Upper lobe of left lung (tissue), 6 donors: ENCODE measurements around the gene ONECUT1. TPM values are rescaled to one million over a fixed set of nuclear protein-coding genes. Genes with fewer than 3 reads are reported as not detected.

Experiments
- ATAC-seq, 2 donors: fragments of 200-7000 bp; cut with Tn5 transposase; one replicate each; pipeline ENCODE4 v1.9.1; 2022; ENCODE audit warnings: mild to moderate bottlenecking in 2 of 2, moderate library complexity in 2 of 2; ENCODE audit not compliant: low FRiP score in 2 of 2
- DNase-seq, 2 donors: peaks; one replicate each; pipeline ENCODE4 v3.0.0-alpha.2; 2019 to 2020
- H3K27ac ChIP-seq, 4 donors: fragments of 200-600 bp; sonication (generic); one replicate each; pipeline ENCODE4 v1.5.1; 2016 to 2019
- H3K27me3 ChIP-seq, 4 donors: fragments of 200-600 bp; sonication (generic); one replicate each; pipeline ENCODE4 v1.5.1; 2017 to 2019
- H3K36me3 ChIP-seq, 4 donors: fragments of 200-600 bp; sonication (generic); one replicate each; pipeline ENCODE4 v1.5.1; 2016 to 2019
- H3K4me1 ChIP-seq, 4 donors: fragments of 200-600 bp; sonication (generic); one replicate each; pipeline ENCODE4 v1.5.1; 2018 to 2019
- H3K4me3 ChIP-seq, 4 donors: fragments of 200-600 bp; sonication (generic); one replicate each; pipeline ENCODE4 v1.5.1; 2017 to 2019; ENCODE audit warnings: mild to moderate bottlenecking in 2 of 4, moderate library complexity in 1 of 4
- H3K9me3 ChIP-seq, 4 donors: fragments of 200-600 bp; sonication (generic); one replicate each; pipeline ENCODE4 v1.5.1; 2018 to 2019
- CTCF ChIP-seq, 6 experiments: fragments of 450-650 bp in 4 of 6; fragments of 200-600 bp in 2 of 6; sonication (generic) in 2 of 6; IDR thresholded peaks; one replicate each; pipeline ENCODE4 v1.5.1; 2016 to 2019; ENCODE audit warnings: antibody characterized with exemption in 6 of 6
- EP300 ChIP-seq, 4 donors: sonication (generic); formaldehyde crosslinking; IDR thresholded peaks; one replicate each; pipeline ENCODE4 v1.5.1; 2017; ENCODE audit warnings: antibody characterized with exemption in 4 of 4, control low read depth in 2 of 4
- POLR2A ChIP-seq, 4 donors: fragments of 450-650 bp; IDR thresholded peaks; one replicate each; pipeline ENCODE4 v1.5.1; 2016 to 2017; ENCODE audit warnings: antibody characterized with exemption in 4 of 4, mild to moderate bottlenecking in 2 of 4
- POLR2AphosphoS5 ChIP-seq, 2 donors: sonication (generic); formaldehyde crosslinking; IDR thresholded peaks; one replicate each; pipeline ENCODE4 v1.5.1; 2017; ENCODE audit warnings: antibody characterized with exemption in 2 of 2
- WGBS, 2 donors: methylation state at CpG; one replicate each; pipeline ENCODE4 v1.1.5; 2017 to 2018; 5-methylcytosine and 5-hydroxymethylcytosine counted together
- total RNA-seq, 6 donors: library from RNA; depleted of rRNA in 4 of 6; stranded (reverse); fragments of >200 nt in 4 of 6; gene quantifications; one replicate each; pipeline versions ENCODE4 v1.1.0 to v1.2.1, GENCODE V29; 2016 to 2021
- donor health status: DM: no; HTN: no; CAD: no; lungs with moderate emphysema.
- donor health status: DM: no; HTN: yes; CAD: no; lungs with severe emphysema.

ONECUT1 gene
- total RNA-seq, 6 donors from 2014 or later = 0.17 TPM; not detected in 5

DNA sequence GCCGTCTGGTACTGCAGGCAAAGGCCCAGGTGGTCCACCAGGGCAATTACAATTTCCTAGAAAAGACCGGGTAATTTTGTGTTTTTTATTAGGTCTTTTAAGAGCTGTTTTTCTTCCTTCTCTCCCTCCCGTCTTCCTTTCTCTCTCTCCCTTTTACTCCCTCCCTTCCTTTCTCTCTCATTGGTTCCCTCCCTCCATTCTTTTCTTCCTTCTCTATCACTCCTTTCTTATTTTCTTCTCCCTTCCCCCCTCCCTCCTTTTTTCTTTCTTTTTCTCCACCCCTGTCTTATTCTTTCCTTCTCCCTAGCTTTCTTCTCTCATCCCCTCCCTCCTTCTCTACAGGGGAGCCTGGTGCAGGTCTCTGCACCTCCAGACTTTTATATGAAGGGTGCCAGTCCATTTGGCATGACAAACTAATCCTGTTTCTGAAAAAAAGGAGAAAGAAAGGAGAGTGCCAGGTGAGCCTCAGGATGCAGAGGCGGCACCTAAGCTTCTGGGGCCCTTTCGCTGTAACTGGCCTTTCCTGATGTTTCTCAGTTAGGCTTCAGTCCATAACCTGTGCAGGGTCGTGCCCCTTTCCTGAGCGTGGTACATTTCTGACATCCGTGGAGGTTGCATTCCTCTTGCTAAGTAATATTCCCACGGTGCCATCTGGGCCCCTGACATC, 9.1 kb upstream of the ONECUT1 start:
- H3K9me3 ChIP-seq = no peaks in the 10 kb centered on the region
- DNase-seq = no peak
- 10 to 19% methylated on average over 9 of the region's 9 CpGs for WGBS, 2 donors
- no peak overlapping the region for H3K4me3 ChIP-seq
- H3K27me3 ChIP-seq = peaks cover 2 to 84% (median 46%) of the 10 kb centered on the region in 4 donors
- no peak overlapping the region for H3K27ac ChIP-seq
- TF ChIP-seq POLR2A (IDR thresholded peaks at IDR 0.05) = no peak
- TF ChIP-seq EP300 (IDR thresholded peaks at IDR 0.05) = no peak
- no peak for TF ChIP-seq POLR2AphosphoS5 (IDR thresholded peaks at IDR 0.05)
- TF ChIP-seq CTCF (IDR thresholded peaks at IDR 0.05) = no peak
- peaks cover 9 to 31% (median 18%) of the 10 kb centered on the region in 4 donors for H3K4me1 ChIP-seq
- ATAC-seq = no peak
- no peaks in the 10 kb centered on the region for H3K36me3 ChIP-seq

DNA sequence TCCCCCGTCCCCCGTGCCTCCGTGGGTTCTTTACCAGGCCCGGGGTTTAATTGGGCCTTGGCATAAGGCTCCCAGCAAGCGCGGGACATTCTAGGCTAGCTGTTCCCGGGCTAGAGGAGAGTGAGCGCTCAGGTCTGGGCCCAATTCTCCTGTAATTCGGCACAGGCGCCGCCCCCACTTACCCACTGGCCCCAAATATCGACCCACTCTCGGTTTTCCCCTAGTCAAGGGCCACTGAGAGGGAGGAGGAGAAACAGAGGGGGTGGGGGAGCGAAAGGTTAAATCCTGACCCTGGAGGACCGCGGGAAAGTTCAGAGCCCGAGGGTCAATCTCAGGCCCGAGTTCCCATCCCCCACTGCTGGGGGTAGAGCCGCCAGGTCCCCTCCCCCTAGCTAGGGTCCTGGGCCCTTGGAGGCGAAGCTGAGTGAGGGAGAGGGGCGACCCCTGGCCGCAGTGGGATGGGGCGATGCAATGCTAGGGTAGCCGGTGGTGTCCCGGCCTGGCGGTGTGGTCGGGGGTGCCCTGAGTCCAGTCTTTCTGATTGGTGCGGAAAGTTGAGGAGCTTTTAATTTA, 8.5 kb upstream of the ONECUT1 start:
- TF ChIP-seq POLR2AphosphoS5 (IDR thresholded peaks at IDR 0.05) (no peak), EP300 (IDR thresholded peaks at IDR 0.05) (no peak), POLR2A (IDR thresholded peaks at IDR 0.05) (no peak), CTCF (IDR thresholded peaks at IDR 0.05) (no peak)
- H3K36me3 ChIP-seq = no peaks in the 10 kb centered on the region
- WGBS, 2 donors = 7% methylated on average over 18 to 28 of the region's 28 CpGs
- H3K27me3 ChIP-seq = peaks cover 2 to 77% (median 40%) of the 10 kb centered on the region in 4 donors
- DNase-seq = no peak
- H3K4me1 ChIP-seq = peaks cover 2 to 24% (median 11%) of the 10 kb centered on the region in 4 donors
- ATAC-seq = no peak
- no peak overlapping the region for H3K27ac ChIP-seq
- no peak overlapping the region for H3K4me3 ChIP-seq
- no peaks in the 10 kb centered on the region for H3K9me3 ChIP-seq

GRCh38 chr15:52797625-52798501, 7.7 kb upstream of the ONECUT1 start:
- TF ChIP-seq EP300 (IDR thresholded peaks at IDR 0.05) (no peak), POLR2AphosphoS5 (IDR thresholded peaks at IDR 0.05) (no peak), CTCF (IDR thresholded peaks at IDR 0.05) (no peak), POLR2A (IDR thresholded peaks at IDR 0.05) (no peak)
- H3K9me3 ChIP-seq = no peaks in the 10 kb centered on the region
- H3K4me1 ChIP-seq = peaks cover 0 to 20% (median 9%) of the 10 kb centered on the region in 4 donors
- no peak for ATAC-seq
- H3K27me3 ChIP-seq = peaks cover 2 to 73% (median 39%) of the 10 kb centered on the region in 4 donors
- DNase-seq = peak in 1 of 2 donors; percentile 54
- 5 to 8% methylated on average over 43 to 45 of the region's 45 CpGs for WGBS, 2 donors
- no peak overlapping the region for H3K4me3 ChIP-seq
- no peaks in the 10 kb centered on the region for H3K36me3 ChIP-seq
- no peak overlapping the region for H3K27ac ChIP-seq

DNA sequence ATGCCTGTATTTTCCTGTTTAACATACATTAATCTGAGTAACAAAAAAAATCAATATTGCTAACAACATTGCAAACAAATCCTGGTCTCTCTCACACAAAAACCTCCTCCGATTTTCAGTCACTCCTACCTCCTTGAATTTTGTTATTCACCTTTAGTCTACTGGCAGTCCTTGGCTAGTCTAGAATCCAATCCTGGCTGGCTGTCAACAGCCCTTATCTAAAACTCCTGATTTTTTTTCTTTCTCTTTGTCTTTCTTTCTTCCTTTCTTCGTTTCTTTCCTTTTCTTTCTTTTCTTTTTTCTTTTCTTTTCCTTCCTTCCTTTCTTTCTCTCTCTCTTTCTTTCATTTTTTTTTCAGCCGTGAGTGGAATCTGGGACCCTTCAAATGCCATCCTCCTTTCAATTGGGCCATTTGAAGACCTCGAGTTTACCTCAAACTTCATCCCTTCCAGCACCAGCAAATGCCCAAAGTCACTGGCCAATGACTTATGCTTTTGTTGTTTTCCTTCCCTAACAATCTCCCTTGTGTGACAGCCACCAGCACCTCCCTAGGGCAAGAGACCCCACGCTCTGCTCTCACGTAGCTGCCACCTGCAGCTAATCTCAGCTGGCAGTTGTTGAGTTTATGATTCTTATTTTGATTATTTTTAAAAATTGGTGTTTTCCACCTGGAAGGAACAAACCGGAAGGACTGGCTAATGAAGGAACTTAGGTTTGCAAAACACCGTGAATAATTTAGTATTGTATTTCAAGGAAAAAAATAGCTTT, 6.8 kb upstream of the ONECUT1 start:
- TF ChIP-seq EP300 (IDR thresholded peaks at IDR 0.05) (no peak), POLR2AphosphoS5 (IDR thresholded peaks at IDR 0.05) (no peak)
- ATAC-seq (no peak), DNase-seq (no peak)
- Histone ChIP-seq H3K27ac (no peak overlapping the region), H3K4me1 (peaks cover 0 to 20% (median 9%) of the 10 kb centered on the region in 4 donors), H3K9me3 (no peaks in the 10 kb centered on the region), H3K4me3 (no peak overlapping the region), H3K27me3 (peaks cover 2 to 70% (median 34%) of the 10 kb centered on the region in 4 donors), H3K36me3 (no peaks in the 10 kb centered on the region)
- 8 to 9% methylated on average over 8 of the region's 8 CpGs for WGBS, 2 donors
